Fibroblast of lung (primary cell): ENCODE results near the gene ZNF296. TPM values are rescaled to one million over a fixed set of nuclear protein-coding genes. Genes with fewer than 3 reads are reported as not detected.
A peak's percentile ranks its signal among the peaks of the same experiment; 100 is the strongest.

Source experiments
- DNase-seq, 2 donors: peaks; one replicate each; pipeline versions ENCODE4 v3.0.0 to v3.0.0-alpha.2; 2010; ENCODE audit warnings: low read depth in 2 of 2
- H2AFZ ChIP-seq: 2 replicates; pipeline ENCODE4 v1.5.1; 2012; ENCODE audit warnings: low read length, control low read depth, inconsistent platforms
- H3K27ac ChIP-seq: 2 replicates; pipeline ENCODE4 v1.5.1; 2011; ENCODE audit warnings: low read length, control low read depth; ENCODE audit not compliant: insufficient read depth
- H3K27me3 ChIP-seq: 2 replicates; pipeline ENCODE4 v1.5.1; 2011; ENCODE audit warnings: mild to moderate bottlenecking, low read length; ENCODE audit not compliant: control insufficient read depth, insufficient read depth
- H3K36me3 ChIP-seq: 2 replicates; pipeline ENCODE4 v1.5.1; 2011; ENCODE audit warnings: low read length; ENCODE audit not compliant: control insufficient read depth, insufficient read depth
- H3K4me1 ChIP-seq: 2 replicates; pipeline ENCODE4 v1.5.1; 2011; ENCODE audit warnings: low read length; ENCODE audit not compliant: control insufficient read depth, insufficient read depth; ENCODE audit errors: extremely low read depth
- H3K4me2 ChIP-seq: 2 replicates; pipeline ENCODE4 v1.5.1; 2011; ENCODE audit warnings: low read length, control low read depth; ENCODE audit not compliant: insufficient read depth; ENCODE audit errors: extremely low read depth
- H3K4me3 ChIP-seq, 4 experiments: fragments of 200-600 bp in 1 of 4; sonication (generic) in 1 of 4; replicated peaks in 1 of 4; 2 replicates each; pipeline ENCODE4 v1.5.1; 2011 to 2016; ENCODE audit warnings: low read length in 4 of 4, low read depth in 3 of 4, mild to moderate bottlenecking in 3 of 4, control low read depth in 2 of 4, inconsistent platforms in 1 of 4, mixed read lengths in 1 of 4; ENCODE audit not compliant: insufficient read depth in 1 of 4; ENCODE audit errors: control extremely low read depth in 1 of 4
- H3K79me2 ChIP-seq: 2 replicates; pipeline ENCODE4 v1.5.1; 2012; ENCODE audit warnings: mild to moderate bottlenecking, low read length, inconsistent platforms; ENCODE audit not compliant: control insufficient read depth, insufficient read depth
- H3K9ac ChIP-seq: 2 replicates; pipeline ENCODE4 v1.5.1; 2011; ENCODE audit warnings: mild to moderate bottlenecking, low read length, control low read depth; ENCODE audit not compliant: insufficient read depth
- H3K9me3 ChIP-seq: 2 replicates; pipeline ENCODE4 v1.5.1; 2012; ENCODE audit warnings: low read depth, low read length; ENCODE audit not compliant: control insufficient read depth, insufficient read depth
- H4K20me1 ChIP-seq: 2 replicates; pipeline ENCODE4 v1.5.1; 2011; ENCODE audit warnings: low read length; ENCODE audit not compliant: control insufficient read depth, insufficient read depth; ENCODE audit errors: extremely low read depth
- EZH2 ChIP-seq: IDR thresholded peaks from 2 replicates; pipeline ENCODE4 v1.5.1; 2012; ENCODE audit warnings: low read length, control low read depth, mild to moderate bottlenecking; ENCODE audit errors: missing control alignments
- polyA plus RNA-seq, 2 donors: library from polyadenylated mRNA; depleted of rRNA in 1 of 2; stranded (reverse) in 1 of 2; unstranded in 1 of 2; fragments of >200 nt; gene quantifications; 2 replicates each; pipeline ENCODE4 v1.2.1, GENCODE V29; 2011 to 2012; ENCODE audit warnings: missing spikeins in 1 of 2
- total RNA-seq: library from RNA; depleted of rRNA; stranded (reverse); fragments of >200 nt; gene quantifications from 2 replicates; pipeline ENCODE4 v1.2.1, GENCODE V29; 2014
- TF ChIP-seq, protein P1 (sequence below), 2 donors: IDR thresholded peaks in 1 of 2; conservative IDR thresholded peaks in 1 of 2; 1 replicate in 1 of 2; 2 replicates in 1 of 2; pipeline ENCODE4 v1.5.1; 2011 to 2012; ENCODE audit warnings: low read length in 2 of 2, control low read depth in 1 of 2, inconsistent platforms in 1 of 2, low read depth in 1 of 2, mild to moderate bottlenecking in 1 of 2

ZNF296 gene
- total and polyA plus RNA-seq, 2 donors (not counting 1 experiment from before 2014, with no cell fraction given), result 0.03 TPM; not detected in 1

DNA sequence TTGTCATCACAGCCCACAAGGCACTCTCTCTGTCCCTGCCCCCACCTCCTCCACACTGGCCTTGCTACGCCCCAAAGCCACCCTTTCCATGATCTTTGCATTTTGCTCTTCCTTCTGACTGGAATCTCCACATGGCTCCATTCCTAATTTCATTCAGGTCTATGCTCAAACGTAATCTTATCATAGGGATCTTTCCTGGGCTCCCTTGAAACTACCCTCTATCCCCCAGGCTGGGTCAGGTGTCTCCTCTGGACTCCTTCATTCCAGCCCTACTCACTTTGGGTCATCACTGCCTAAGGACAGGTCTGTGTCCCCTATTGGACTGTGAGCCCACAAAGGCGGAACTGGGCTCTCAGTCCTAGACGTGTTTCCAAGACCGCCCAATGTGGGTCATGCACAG, 5.9 kb upstream of the ZNF296 start:
- H3K4me2 ChIP-seq, result no peak overlapping the region
- no peak overlapping the region for H2AFZ ChIP-seq
- no peaks in the 10 kb centered on the region for H3K27me3 ChIP-seq
- TF ChIP-seq, protein P1, sequence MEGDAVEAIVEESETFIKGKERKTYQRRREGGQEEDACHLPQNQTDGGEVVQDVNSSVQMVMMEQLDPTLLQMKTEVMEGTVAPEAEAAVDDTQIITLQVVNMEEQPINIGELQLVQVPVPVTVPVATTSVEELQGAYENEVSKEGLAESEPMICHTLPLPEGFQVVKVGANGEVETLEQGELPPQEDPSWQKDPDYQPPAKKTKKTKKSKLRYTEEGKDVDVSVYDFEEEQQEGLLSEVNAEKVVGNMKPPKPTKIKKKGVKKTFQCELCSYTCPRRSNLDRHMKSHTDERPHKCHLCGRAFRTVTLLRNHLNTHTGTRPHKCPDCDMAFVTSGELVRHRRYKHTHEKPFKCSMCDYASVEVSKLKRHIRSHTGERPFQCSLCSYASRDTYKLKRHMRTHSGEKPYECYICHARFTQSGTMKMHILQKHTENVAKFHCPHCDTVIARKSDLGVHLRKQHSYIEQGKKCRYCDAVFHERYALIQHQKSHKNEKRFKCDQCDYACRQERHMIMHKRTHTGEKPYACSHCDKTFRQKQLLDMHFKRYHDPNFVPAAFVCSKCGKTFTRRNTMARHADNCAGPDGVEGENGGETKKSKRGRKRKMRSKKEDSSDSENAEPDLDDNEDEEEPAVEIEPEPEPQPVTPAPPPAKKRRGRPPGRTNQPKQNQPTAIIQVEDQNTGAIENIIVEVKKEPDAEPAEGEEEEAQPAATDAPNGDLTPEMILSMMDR (conservative IDR thresholded peaks at IDR 0.05 in 1 of 2, IDR thresholded peaks at IDR 0.05 in 1 of 2; ENCODE audit: low read depth in 1 of 2, low read length in 2 of 2), result no peak
- TF ChIP-seq EZH2, result no peak
- H3K4me1 ChIP-seq, result peaks cover 6% of the 10 kb centered on the region
- peaks cover 37% of the 10 kb centered on the region for H3K79me2 ChIP-seq
- H3K36me3 ChIP-seq, result peaks cover 4% of the 10 kb centered on the region
- no peak overlapping the region for H3K4me3 ChIP-seq
- no peak overlapping the region for H3K27ac ChIP-seq
- no peak overlapping the region for H3K9ac ChIP-seq
- no peaks in the 10 kb centered on the region for H3K9me3 ChIP-seq
- H4K20me1 ChIP-seq, result no peaks in the 10 kb centered on the region
- DNase-seq, result no peak

DNA sequence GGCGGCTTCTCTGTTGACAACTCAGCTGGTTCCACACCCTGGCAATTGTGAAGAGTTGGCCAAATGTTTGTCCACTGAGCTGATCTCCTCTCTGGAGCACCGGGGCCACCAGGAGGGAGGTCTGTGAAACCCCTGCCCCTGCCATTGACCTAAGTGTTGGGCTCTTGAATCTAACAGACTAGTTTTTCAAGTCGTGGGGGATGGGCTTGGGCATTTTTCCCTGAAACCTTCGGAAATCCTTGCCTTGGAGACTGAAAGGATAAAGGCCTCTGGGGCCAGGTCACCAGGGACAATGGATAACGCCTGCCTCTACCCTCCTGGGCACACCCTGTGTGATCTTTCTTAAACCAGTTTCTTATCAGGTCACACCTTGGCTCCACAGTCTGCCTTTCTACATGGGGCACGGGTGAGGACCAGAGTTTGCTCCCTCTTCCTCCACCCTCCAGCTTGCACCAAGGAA, 3.7 kb upstream of the ZNF296 start:
- Histone ChIP-seq H3K9me3 (no peaks in the 10 kb centered on the region), H3K27ac (peak overlapping the region; percentile 53), H3K4me2 (peak overlapping the region; percentile 97), H3K27me3 (no peaks in the 10 kb centered on the region), H2AFZ (peak overlapping the region; percentile 71), H3K9ac (peak overlapping the region; percentile 76), H3K4me1 (peaks cover 6% of the 10 kb centered on the region), H4K20me1 (no peaks in the 10 kb centered on the region), H3K36me3 (peaks cover 4% of the 10 kb centered on the region), H3K79me2 (peaks cover 34% of the 10 kb centered on the region), H3K4me3 (peak overlapping the region; percentile 43 to 99 (median 75))
- no peak for TF ChIP-seq EZH2
- TF ChIP-seq, protein P1 (conservative IDR thresholded peaks at IDR 0.05 in 1 of 2, IDR thresholded peaks at IDR 0.05 in 1 of 2; ENCODE audit: low read depth in 1 of 2, low read length in 2 of 2), result no peak
- no peak for DNase-seq

DNA sequence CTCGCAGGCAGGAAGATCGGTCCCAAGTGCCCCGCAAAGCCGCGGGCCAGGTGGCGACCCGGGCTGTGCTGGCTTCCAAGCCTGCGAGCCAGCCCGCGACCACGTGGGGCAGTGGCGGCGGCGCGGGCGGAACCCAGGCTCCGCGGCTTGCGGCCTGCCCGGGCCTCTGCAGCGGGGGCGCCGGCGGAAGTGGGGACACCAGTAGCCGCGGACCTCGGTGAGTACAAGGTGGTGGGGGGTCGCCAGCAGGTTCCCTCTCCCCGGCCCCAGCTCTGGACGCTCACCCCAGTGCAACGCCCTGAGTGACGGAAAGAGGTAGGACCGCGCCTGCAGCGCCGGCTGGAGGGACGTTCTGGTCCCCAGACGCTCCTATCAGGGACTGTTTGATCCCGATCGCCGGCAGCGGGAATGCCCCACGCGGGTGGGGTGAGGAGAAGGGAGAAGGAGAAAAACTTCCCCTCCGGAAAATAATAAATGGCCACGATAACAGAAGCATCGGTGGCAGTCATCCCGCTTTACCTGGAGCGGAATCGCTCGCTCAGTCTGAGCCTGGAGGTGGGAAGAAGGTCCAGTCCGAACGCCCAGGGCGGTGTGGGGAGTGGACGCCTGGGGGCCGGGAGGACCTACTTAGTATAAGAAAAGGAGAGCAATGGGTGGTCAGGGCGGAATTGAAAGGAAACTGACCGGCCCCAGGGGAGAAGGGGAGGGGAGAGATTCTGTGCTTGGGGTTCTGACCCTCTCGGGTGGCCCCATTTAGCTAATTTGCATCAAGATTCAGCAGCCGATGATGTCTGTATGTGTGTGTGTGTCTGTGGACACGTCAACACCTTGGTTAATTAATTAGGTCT, 3.0 kb upstream of the ZNF296 start, which contains the start of gene GEMIN7:
TSS of gene GEMIN7 (plus strand) at position 198 of the 848 bp plus-strand sequence. CDS start 10,855 bp downstream, outside the sequence.
- peaks cover 6% of the 10 kb centered on the region for H3K4me1 ChIP-seq
- peak within 1 kb of the TSS; percentile 87 for H2AFZ ChIP-seq
- no peaks in the 10 kb centered on the region for H3K9me3 ChIP-seq
- DNase-seq, result peak; percentile 71
- H3K27ac ChIP-seq, result peak within 1 kb of the TSS; percentile 53
- H3K79me2 ChIP-seq, result peaks cover 34% of the 10 kb centered on the region
- peaks cover 4% of the 10 kb centered on the region for H3K36me3 ChIP-seq
- peak within 1 kb of the TSS; percentile 43 to 99 (median 75) for H3K4me3 ChIP-seq
- H3K27me3 ChIP-seq, result no peaks in the 10 kb centered on the region
- H4K20me1 ChIP-seq, result no peaks in the 10 kb centered on the region
- H3K9ac ChIP-seq, result peak within 1 kb of the TSS; percentile 76
- peak within 1 kb of the TSS; percentile 97 for H3K4me2 ChIP-seq
- TF ChIP-seq, protein P1 (conservative IDR thresholded peaks at IDR 0.05 in 1 of 2, IDR thresholded peaks at IDR 0.05 in 1 of 2; ENCODE audit: low read depth in 1 of 2, low read length in 2 of 2), result no peak
- TF ChIP-seq EZH2, result no peak
